ENCODE measurements around the gene IL36B.

Gene IL36B

DNA sequence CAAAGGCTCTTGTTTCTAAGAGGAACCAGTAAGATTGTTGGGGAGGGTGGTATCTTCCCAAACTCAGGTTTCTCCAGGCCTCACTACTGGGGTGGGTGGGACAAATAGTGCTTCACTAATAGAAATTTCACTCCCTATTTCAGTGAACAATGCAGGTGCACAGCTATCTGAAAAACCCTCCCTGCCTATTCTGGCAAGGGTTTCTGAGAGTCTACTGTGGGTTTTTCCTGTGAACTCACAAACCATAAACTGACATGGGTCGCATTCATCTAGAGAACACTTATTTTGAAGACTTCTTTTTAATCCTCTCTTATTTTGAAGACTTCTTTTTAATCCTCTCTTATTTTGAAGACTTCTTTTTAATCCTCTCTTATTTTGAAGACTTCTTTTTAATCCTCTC, 43.0 kb downstream of the IL36B start:
- no peak for DNase-seq (ENCODE audit: low spot score)

GRCh38 chr2:113007250-113007649, 45.4 kb downstream of the IL36B start:
- no peak for DNase-seq (ENCODE audit: low spot score)

DNA sequence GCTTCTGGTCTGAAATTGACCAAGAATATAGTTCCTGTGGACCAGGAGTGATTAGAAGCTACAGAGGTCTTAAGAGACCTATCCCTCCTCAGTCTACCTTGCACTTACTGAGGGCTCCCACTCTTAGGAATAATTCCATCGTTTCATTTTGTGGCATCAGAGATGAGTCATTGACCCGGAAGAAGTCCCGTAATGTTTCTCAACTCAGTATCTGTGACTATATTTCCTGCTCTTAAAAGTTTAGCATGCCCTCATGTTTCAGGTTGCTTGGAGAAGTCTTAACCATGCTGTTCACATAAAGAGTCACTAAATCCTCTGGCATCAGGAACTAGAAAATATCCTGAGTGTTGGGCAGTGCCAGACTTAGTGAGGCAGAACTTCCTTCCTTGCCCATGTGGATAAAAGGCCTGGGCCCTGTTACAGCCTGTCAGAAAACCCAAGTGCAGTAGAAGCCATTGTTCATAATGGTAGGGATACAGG, 47.6 kb downstream of the IL36B start, which contains the start of gene IL36A:
TSS of gene IL36A (plus strand) at position 430 of the 480 bp plus-strand sequence. CDS start 413 bp downstream, outside the sequence.
- DNase-seq (ENCODE audit: low spot score): no peak

- no peak for DNase-seq (ENCODE audit: low spot score)
Measured at GRCh38 chr2:113002677-113003076, 50.0 kb downstream of the IL36B start.

DNA sequence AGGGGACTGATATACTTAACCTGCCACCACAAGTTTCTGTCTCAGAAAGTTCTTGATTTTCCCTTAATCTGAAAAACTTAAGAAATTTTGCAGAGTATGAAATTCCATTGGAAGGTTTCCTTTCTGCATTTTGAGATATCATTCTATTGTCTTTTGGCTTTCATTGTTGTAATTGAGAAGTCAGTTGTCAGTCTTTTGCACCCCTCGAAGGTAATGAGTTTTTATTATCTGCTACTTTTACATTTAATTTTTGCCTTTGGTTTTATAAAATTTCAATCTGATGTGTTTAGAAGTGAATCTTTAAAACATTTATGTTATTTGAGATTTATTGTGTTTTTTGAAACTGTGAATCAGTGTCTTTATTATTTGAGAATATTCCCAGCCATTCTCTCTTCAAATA, 52.2 kb downstream of the IL36B start:
- no peak for DNase-seq (ENCODE audit: low spot score)

GRCh38 chr2:112997151-112997550, 55.5 kb downstream of the IL36B start:
- no peak for DNase-seq (ENCODE audit: low spot score)

GRCh38 chr2:112996635-112997034, 56.0 kb downstream of the IL36B start:
- no peak for DNase-seq (ENCODE audit: low spot score)

DNA sequence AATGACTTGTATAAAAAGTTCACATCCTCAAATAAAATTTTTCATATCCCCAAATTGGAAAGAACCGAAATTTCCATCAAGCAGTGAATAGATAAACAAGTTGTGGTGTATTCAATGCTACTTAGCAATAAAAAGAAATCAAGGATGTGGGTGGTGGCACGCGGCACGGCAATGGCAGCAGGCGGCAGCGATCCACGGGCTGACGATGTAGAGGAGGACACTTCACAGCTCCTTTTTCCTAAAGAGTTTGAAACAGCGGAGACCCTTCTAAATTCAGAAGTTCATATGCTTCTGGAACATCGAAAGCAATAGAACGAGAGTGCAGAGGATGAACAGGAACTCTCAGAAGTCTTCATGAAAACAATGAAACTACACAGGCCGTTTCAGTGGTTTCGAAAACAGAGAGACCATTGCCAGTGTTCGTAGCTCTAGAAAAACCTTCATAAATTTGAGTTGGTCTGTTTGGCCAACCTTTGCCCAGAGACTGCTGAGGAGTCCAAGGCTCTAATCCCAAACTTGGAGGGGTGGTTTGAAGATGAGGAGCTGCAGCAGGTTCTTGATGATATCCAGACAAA, 57.2 kb downstream of the IL36B start:
- no peak for DNase-seq (ENCODE audit: low spot score)

- DNase-seq (ENCODE audit: low spot score): no peak
Measured at GRCh38 chr2:112994648-112995047, 58.0 kb downstream of the IL36B start.

GRCh38 chr2:112993831-112994230, 58.8 kb downstream of the IL36B start:
- DNase-seq (ENCODE audit: low spot score): no peak

DNA sequence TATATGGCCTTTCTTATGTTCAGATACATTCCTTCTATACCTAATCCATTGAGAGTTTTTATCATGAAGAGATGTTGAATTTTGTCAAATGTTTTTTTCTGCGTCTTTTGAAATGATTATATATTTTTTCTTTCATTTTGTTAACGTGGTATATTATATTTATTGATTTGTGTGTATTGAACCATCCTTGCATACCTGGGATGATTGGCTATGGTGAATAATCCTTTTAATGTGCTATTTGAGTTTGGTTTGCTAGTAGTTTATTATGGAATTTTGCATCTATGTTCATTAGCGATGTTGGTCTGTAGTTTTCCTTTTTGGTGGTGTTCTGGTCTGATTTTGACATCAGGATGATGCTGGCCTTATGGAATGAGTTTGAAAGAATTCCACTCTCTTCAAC, 63.1 kb downstream of the IL36B start:
- no peak for DNase-seq (ENCODE audit: low spot score)

- no peak for DNase-seq (ENCODE audit: low spot score)
Measured at GRCh38 chr2:112985090-112985489, 67.6 kb downstream of the IL36B start.

DNA sequence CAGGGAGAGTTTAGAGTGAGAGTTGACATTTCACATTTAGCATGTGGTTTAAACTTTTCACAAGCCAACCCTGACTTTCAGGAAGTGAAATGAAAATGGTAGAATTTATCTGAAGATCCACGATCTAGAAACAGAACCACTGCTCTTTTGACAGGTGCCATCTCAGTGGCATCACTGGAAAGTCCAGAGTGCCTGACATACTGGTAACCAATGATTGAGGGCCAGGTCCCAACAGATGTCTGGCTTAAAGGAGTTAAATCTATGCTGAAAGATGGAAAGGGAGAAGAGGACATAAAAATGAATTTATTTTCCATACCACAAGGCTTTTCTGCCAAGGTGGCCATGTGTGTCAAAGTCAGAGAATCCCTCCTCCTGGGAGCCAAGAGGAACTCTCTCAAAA, 72.1 kb downstream of the IL36B start:
- no peak for DNase-seq (ENCODE audit: low spot score)

- no peak for DNase-seq (ENCODE audit: low spot score)
Measured at GRCh38 chr2:112979731-112980130, 72.9 kb downstream of the IL36B start.

- no peak for DNase-seq (ENCODE audit: low spot score)
Measured at GRCh38 chr2:112977559-112978056, 75.1 kb downstream of the IL36B start, which contains the start of gene IL36G. IL36G (plus strand) TSS chr2:112978006; CDS start chr2:112978639, 633 bp downstream.
